Stimulated activated naive B cell treated with anti-CD40 and anti-IgM and Interleukin-4, amounts not matched to agents 10 μg/mL and 1 μg/mL and 100 μg/mL, for 72 hours (primary cell): ENCODE results near the gene GALNT15.

Experiments
- ATAC-seq, 2 donors: fragments of 150-1000 bp; cut with Tn5 transposase; replicated peaks; 2 replicates each; pipeline ENCODE4 v1.10.0; 2021; ENCODE audit warnings: moderate library complexity in 1 of 2
- DNase-seq: peaks from one replicate; pipeline ENCODE4 v3.0.0; 2021
- H3K27ac Mint-ChIP-seq: one replicate; pipeline ENCODE4 v1.8.0; 2022; ENCODE audit warnings: mild to moderate bottlenecking, mixed read lengths
- H3K27me3 Mint-ChIP-seq, 2 donors: one replicate each; pipeline ENCODE4 v1.8.0; 2022; ENCODE audit warnings: mixed read lengths in 2 of 2
- H3K36me3 Mint-ChIP-seq, 2 donors: one replicate each; pipeline ENCODE4 v1.8.0; 2022; ENCODE audit warnings: mixed read lengths in 2 of 2, mild to moderate bottlenecking in 1 of 2
- H3K4me1 Mint-ChIP-seq, 2 donors: one replicate each; pipeline ENCODE4 v1.8.0; 2022; ENCODE audit warnings: mixed read lengths in 2 of 2, mild to moderate bottlenecking in 1 of 2
- H3K4me3 Mint-ChIP-seq, 2 donors: one replicate each; pipeline ENCODE4 v1.8.0; 2022; ENCODE audit warnings: mild to moderate bottlenecking in 2 of 2, mixed read lengths in 2 of 2, moderate library complexity in 1 of 2
- H3K9me3 Mint-ChIP-seq, 2 donors: one replicate each; pipeline ENCODE4 v1.8.0; 2022; ENCODE audit warnings: mixed read lengths in 2 of 2, mild to moderate bottlenecking in 1 of 2

The GALNT15 gene

DNA sequence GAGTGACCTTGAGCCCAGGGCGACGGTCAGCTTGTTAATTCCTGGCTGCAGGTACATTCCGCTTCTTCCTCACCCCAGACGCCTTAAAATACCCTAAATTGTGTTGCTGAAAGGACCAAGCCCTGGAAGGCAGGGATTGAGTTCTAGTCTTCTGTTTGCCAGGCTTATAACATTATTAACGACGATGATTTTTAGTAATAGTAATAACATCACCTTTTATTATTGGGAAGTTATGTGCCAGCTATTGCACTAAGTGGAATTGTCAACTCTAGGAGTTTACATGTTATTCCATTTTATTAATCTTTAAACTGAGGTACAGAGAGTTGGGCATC is 90.9 kb downstream of the GALNT15 start:
- no peak for DNase-seq
- Mint-ChIP-seq H3K36me3 (peaks cover 3 to 13% of the 10 kb centered on the region in 2 donors), H3K27me3 (no peaks in the 10 kb centered on the region), H3K9me3 (no peaks in the 10 kb centered on the region), H3K4me3 (peak overlapping the region; percentile 96 to 97), H3K4me1 (peaks cover 10 to 28% of the 10 kb centered on the region in 2 donors), H3K27ac (peak overlapping the region; percentile 99)
- ATAC-seq: no peak

DNA sequence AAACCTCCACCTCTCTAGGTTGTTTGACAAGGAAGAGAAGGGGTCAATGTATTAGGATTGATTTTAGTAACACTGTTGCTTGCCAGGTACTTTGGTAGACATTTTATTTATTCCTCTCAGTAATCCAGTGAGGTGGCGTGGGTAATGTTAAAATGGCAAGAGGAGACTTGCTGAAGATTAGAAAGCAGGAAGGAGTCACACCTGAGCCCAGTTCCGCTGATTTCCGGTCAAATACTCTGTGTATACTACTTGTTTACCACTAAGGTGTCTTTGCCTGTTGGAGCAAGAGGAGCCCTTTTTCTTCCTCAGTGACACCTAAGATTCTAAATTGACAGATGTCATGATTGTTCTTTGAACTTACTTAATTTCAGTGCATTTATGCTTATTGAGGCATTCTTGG is 92.2 kb downstream of the GALNT15 start:
- Mint-ChIP-seq H3K4me1 (peaks cover 10 to 28% of the 10 kb centered on the region in 2 donors), H3K9me3 (no peaks in the 10 kb centered on the region), H3K27ac (no peak overlapping the region), H3K36me3 (peaks cover 11 to 19% of the 10 kb centered on the region in 2 donors), H3K27me3 (no peaks in the 10 kb centered on the region), H3K4me3 (peak overlapping the region; percentile 30 to 36)
- DNase-seq (no peak), ATAC-seq (no peak)

- Mint-ChIP-seq H3K9me3 (no peaks in the 10 kb centered on the region), H3K27ac (no peak overlapping the region), H3K4me1 (peaks cover 6 to 18% of the 10 kb centered on the region in 2 donors), H3K36me3 (peaks cover 17 to 25% of the 10 kb centered on the region in 2 donors), H3K4me3 (no peak overlapping the region), H3K27me3 (no peaks in the 10 kb centered on the region)
- ATAC-seq: no peak
- no peak for DNase-seq
These were observed 96.4 kb downstream of the GALNT15 start for GRCh38 chr3:16270855-16271254.

DNA sequence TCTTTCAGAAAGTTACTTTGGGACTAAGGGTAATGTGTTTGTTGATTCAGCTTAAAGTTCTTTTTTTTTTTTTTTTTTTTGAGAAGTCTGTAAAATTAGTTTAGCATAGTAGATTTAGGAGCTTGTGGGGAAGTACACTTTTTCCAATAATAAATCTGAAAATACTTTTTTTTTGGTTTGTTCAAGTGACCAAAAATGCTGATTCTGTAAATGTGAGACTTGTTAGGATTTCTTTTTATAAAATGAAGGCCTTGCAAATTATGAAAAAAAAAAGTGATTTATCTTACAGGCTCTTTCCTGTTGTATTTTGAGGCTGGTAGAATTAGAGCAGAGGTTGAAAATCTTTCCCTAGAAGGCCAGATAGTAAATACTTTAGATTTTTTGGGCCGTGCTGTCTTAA is 98.1 kb downstream of the GALNT15 start:
- peaks cover 25 to 38% of the 10 kb centered on the region in 2 donors for H3K36me3 Mint-ChIP-seq
- ATAC-seq (no peak), DNase-seq (no peak)
- no peak overlapping the region for H3K27ac Mint-ChIP-seq
- H3K4me3 Mint-ChIP-seq: no peak overlapping the region
- no peaks in the 10 kb centered on the region for H3K9me3 Mint-ChIP-seq
- H3K4me1 Mint-ChIP-seq: peaks cover 0 to under 1% of the 10 kb centered on the region in 2 donors
- H3K27me3 Mint-ChIP-seq: no peaks in the 10 kb centered on the region

DNA sequence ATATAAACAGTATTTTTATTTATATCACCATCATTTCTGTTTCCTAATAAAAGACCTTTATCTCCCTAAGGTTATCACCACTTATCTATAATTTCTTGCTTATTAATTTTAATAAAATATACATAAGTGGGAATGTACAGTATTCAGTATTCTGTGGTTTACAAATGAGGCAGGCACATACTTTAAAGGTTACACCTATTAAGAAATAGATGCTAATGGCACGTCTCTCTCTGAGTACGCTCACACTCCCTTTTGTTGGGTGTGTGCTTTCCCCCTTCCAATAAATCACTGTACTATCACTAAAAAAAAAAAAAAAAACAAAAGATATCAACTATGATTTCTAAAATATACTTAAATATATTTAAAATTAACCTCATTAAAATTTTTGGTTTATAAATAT is 99.4 kb downstream of the GALNT15 start:
- Mint-ChIP-seq H3K36me3 (peaks cover 27 to 39% of the 10 kb centered on the region in 2 donors), H3K4me1 (no peaks in the 10 kb centered on the region), H3K27ac (no peak overlapping the region), H3K27me3 (no peaks in the 10 kb centered on the region), H3K9me3 (no peaks in the 10 kb centered on the region), H3K4me3 (no peak overlapping the region)
- DNase-seq: no peak
- ATAC-seq: no peak

GRCh38 chr3:16277471-16277870 is 103.0 kb downstream of the GALNT15 start:
- DNase-seq (no peak), ATAC-seq (no peak)
- Mint-ChIP-seq H3K27me3 (no peaks in the 10 kb centered on the region), H3K9me3 (no peaks in the 10 kb centered on the region), H3K4me1 (no peaks in the 10 kb centered on the region), H3K27ac (no peak overlapping the region), H3K4me3 (no peak overlapping the region), H3K36me3 (peaks cover 19 to 25% of the 10 kb centered on the region in 2 donors)

DNA sequence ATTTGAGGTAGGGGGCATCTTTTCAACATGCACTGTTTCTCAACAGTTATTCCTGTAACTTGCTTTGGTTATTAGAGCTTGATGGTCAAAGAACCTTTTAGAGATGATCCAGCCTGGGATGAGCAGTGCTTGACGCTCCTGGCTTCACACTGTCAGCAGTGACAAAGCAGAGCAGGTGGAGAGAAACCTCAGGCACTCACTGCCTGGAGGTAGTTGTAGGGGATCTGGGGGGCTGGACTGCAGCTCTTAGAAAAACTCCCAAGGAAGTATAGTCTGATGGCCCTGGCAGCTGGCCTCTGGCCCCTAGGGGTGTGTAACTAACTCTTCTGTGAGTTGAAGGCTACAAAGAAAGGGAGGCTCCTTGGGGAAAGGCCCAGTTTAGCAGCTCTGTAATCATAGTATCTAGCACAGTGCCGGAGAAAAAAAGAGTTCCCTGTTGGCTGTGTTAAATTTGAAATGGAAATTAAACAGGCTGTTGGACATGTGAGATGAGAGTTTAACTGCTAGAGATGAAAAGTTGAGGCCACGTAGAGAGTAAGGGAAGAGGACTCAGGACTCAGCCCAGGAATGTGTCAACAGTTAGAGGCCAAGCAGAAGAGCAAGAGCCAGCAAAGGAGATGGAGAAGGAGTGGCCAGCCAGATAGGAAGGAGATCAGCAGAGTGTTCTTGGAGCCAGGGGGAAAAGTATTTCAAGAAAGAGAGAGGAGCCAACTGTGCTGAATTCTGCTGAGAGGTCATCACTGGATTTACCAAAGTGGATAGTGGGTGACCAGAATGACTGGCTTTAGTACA is 104.7 kb downstream of the GALNT15 start:
- ATAC-seq (no peak), DNase-seq (no peak)
- peaks cover 30 to 37% of the 10 kb centered on the region in 2 donors for H3K36me3 Mint-ChIP-seq
- H3K9me3 Mint-ChIP-seq: no peaks in the 10 kb centered on the region
- H3K27me3 Mint-ChIP-seq: no peaks in the 10 kb centered on the region
- no peak overlapping the region for H3K4me3 Mint-ChIP-seq
- no peak overlapping the region for H3K27ac Mint-ChIP-seq
- no peaks in the 10 kb centered on the region for H3K4me1 Mint-ChIP-seq

GRCh38 chr3:16280671-16281070 is 106.2 kb downstream of the GALNT15 start:
- no peak for ATAC-seq

More at GRCh38 chr3:16280671-16281070, 106.2 kb downstream of the GALNT15 start:
- Mint-ChIP-seq H3K27me3 (no peaks in the 10 kb centered on the region), H3K4me3 (no peak overlapping the region), H3K9me3 (no peaks in the 10 kb centered on the region), H3K36me3 (peaks cover 31 to 40% of the 10 kb centered on the region in 2 donors), H3K4me1 (peaks cover 0 to 3% of the 10 kb centered on the region in 2 donors), H3K27ac (no peak overlapping the region)
- no peak for DNase-seq
